C4-2B (cell line): Measurements from ENCODE around the gene AURKAIP1.

Source experiments
- CTCF ChIP-seq: fragments of 450-650 bp; conservative IDR thresholded peaks from 2 replicates; pipeline ENCODE4 v1.5.1; 2017; ENCODE audit warnings: mild to moderate bottlenecking
- ZFX ChIP-seq: fragments of 450-650 bp; IDR thresholded peaks from 2 replicates; pipeline ENCODE4 v1.6.1; 2017

- TF ChIP-seq CTCF (no peak), ZFX (no peak)
Measured at GRCh38 chr1:1361982-1362423, 13.0 kb downstream of the AURKAIP1 start.
